ENCODE data around the gene TRAP1. TPM values are rescaled to one million over a fixed set of nuclear protein-coding genes. Genes with fewer than 3 reads are reported as not detected.

Gene TRAP1
- polyA plus RNA-seq, 1 of the 3 experiments (the other 2 are of a cell fraction), result 129 TPM

DNA sequence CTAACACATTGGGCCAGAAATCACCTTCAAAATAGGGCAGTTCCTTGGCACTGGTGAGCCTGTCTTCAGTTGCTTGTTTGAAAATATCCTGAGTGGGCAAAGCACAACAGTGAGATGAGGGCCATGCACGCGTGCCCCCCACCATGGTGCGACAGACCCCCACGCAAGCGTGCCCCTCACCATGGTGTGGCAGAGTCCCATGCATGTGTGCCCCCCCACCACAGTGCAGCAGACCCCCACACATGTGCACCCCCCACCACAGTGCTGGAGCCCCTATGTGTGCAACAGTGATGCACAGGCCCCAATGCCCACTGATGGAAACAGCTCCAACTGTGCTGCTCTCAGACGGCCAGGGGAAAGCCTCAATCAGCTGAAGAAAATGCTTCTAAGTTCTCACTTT lies 18.8 kb upstream of the TRAP1 start:
- H3K27me3 ChIP-seq (ENCODE audit: insufficient read depth), result no peaks in the 10 kb centered on the region
- no peak overlapping the region for H3K4me3 ChIP-seq (ENCODE audit: low read depth in 2 of 2, low read length in 1 of 2)
- ChIA-PET CTCF (no interaction called here), POLR2A (interaction anchor here (0.6 kb wide), 1 partner anchor 48 kb away, joined by 5 read pairs; no protein-coding TSS in a partner anchor)
- no peaks in the 10 kb centered on the region for H3K4me1 ChIP-seq (ENCODE audit: control insufficient read depth in 1 of 2, insufficient read depth in 2 of 2, low read depth in 1 of 2, low read length in 1 of 2)
- no peak overlapping the region for H3K9ac ChIP-seq
- no peaks in the 10 kb centered on the region for H3F3A ChIP-seq (replicated peaks; ENCODE audit: insufficient read depth)
- TF ChIP-seq, protein P1, sequence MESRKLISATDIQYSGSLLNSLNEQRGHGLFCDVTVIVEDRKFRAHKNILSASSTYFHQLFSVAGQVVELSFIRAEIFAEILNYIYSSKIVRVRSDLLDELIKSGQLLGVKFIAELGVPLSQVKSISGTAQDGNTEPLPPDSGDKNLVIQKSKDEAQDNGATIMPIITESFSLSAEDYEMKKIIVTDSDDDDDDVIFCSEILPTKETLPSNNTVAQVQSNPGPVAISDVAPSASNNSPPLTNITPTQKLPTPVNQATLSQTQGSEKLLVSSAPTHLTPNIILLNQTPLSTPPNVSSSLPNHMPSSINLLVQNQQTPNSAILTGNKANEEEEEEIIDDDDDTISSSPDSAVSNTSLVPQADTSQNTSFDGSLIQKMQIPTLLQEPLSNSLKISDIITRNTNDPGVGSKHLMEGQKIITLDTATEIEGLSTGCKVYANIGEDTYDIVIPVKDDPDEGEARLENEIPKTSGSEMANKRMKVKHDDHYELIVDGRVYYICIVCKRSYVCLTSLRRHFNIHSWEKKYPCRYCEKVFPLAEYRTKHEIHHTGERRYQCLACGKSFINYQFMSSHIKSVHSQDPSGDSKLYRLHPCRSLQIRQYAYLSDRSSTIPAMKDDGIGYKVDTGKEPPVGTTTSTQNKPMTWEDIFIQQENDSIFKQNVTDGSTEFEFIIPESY (IDR thresholded peaks at IDR 0.05; ENCODE audit: borderline replicate concordance, low read depth), result no peak
- TF ChIP-seq YY1 (IDR thresholded peaks at IDR 0.05; ENCODE audit: low read depth) (no peak), NFIC (IDR thresholded peaks at IDR 0.05; ENCODE audit: borderline replicate concordance) (no peak), SIN3A (IDR thresholded peaks at IDR 0.05; ENCODE audit: borderline replicate concordance, low read depth, low read length) (no peak), RCOR1 (IDR thresholded peaks at IDR 0.05; ENCODE audit: low read length) (no peak), ELF1 (IDR thresholded peaks at IDR 0.05) (no peak), GATA2 (CRISPR knock-in tag; IDR thresholded peaks at IDR 0.05) (no peak)
- TF ChIP-seq, protein P2, sequence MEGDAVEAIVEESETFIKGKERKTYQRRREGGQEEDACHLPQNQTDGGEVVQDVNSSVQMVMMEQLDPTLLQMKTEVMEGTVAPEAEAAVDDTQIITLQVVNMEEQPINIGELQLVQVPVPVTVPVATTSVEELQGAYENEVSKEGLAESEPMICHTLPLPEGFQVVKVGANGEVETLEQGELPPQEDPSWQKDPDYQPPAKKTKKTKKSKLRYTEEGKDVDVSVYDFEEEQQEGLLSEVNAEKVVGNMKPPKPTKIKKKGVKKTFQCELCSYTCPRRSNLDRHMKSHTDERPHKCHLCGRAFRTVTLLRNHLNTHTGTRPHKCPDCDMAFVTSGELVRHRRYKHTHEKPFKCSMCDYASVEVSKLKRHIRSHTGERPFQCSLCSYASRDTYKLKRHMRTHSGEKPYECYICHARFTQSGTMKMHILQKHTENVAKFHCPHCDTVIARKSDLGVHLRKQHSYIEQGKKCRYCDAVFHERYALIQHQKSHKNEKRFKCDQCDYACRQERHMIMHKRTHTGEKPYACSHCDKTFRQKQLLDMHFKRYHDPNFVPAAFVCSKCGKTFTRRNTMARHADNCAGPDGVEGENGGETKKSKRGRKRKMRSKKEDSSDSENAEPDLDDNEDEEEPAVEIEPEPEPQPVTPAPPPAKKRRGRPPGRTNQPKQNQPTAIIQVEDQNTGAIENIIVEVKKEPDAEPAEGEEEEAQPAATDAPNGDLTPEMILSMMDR (IDR thresholded peaks at IDR 0.05), result no peak
- no peaks in the 10 kb centered on the region for H4K20me1 ChIP-seq (ENCODE audit: insufficient read depth)
- no peak for DNase-seq
- H3K27ac ChIP-seq (ENCODE audit: low read depth in 2 of 2, low read length in 1 of 2), result no peak overlapping the region
- H2AFZ ChIP-seq (ENCODE audit: low read depth), result no peak overlapping the region
- peaks cover 43 to 67% of the 10 kb centered on the region in 2 experiments for H3K36me3 ChIP-seq (replicated peaks in 1 of 2; ENCODE audit: control insufficient read depth in 1 of 2, insufficient read depth in 2 of 2, low read length in 1 of 2)
- WGBS (ENCODE audit: low lambda C conversion rate), result 95% methylated on average over 6 of the region's 6 CpGs
- no peaks in the 10 kb centered on the region; the same call in 1 of the 2 replicates for H3K79me2 ChIP-seq (ENCODE audit: insufficient read depth)
- H3K4me2 ChIP-seq, result no peak overlapping the region
- no peaks in the 10 kb centered on the region for H3K9me2 ChIP-seq
- no peaks in the 10 kb centered on the region for H3K9me3 ChIP-seq

DNA sequence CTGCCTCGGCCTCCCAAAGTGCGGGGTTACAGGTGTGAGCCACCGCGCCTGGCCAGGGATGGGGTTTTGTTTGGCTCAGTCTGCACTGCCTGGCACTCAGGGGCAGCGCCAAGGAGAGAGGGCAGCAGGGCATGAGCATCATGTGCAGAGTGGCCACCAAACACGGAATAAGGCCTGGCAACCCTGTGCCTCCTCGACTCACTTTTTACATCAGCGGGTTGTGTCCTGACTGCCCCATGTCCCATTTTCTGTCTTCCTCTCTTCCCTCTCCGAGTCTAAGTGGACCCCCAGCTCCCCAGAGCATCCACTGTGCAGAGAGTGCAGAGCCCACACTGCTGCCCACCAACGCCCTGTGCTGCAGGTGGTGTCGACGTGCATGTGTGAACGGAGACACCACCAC lies 18.2 kb upstream of the TRAP1 start:
- no peak for DNase-seq
- ChIA-PET POLR2A (interaction anchor here (0.6 kb wide), 1 partner anchor 48 kb away, joined by 5 read pairs; no protein-coding TSS in a partner anchor), CTCF (no interaction called here)
- H3K9me2 ChIP-seq, result no peaks in the 10 kb centered on the region
- H4K20me1 ChIP-seq (ENCODE audit: insufficient read depth), result no peaks in the 10 kb centered on the region
- H2AFZ ChIP-seq (ENCODE audit: low read depth), result no peak overlapping the region
- peaks cover 37 to 67% of the 10 kb centered on the region in 2 experiments for H3K36me3 ChIP-seq (replicated peaks in 1 of 2; ENCODE audit: control insufficient read depth in 1 of 2, insufficient read depth in 2 of 2, low read length in 1 of 2)
- no peaks in the 10 kb centered on the region; the same call in 1 of the 2 replicates for H3K79me2 ChIP-seq (ENCODE audit: insufficient read depth)
- no peaks in the 10 kb centered on the region for H3K27me3 ChIP-seq (ENCODE audit: insufficient read depth)
- H3K27ac ChIP-seq (ENCODE audit: low read depth in 2 of 2, low read length in 1 of 2), result no peak overlapping the region
- H3K9me3 ChIP-seq, result no peaks in the 10 kb centered on the region
- no peak overlapping the region for H3K4me2 ChIP-seq
- H3F3A ChIP-seq (replicated peaks; ENCODE audit: insufficient read depth), result no peaks in the 10 kb centered on the region
- no peak overlapping the region for H3K4me3 ChIP-seq (ENCODE audit: low read depth in 2 of 2, low read length in 1 of 2)
- no peaks in the 10 kb centered on the region for H3K4me1 ChIP-seq (ENCODE audit: control insufficient read depth in 1 of 2, insufficient read depth in 2 of 2, low read depth in 1 of 2, low read length in 1 of 2)
- no peak overlapping the region for H3K9ac ChIP-seq
- WGBS (ENCODE audit: low lambda C conversion rate), result 97% methylated on average over 12 of the region's 13 CpGs
- TF ChIP-seq NRF1 (IDR thresholded peaks at IDR 0.05; ENCODE audit: low read depth, low read length) (no peak), GATA2 (CRISPR knock-in tag; IDR thresholded peaks at IDR 0.05) (no peak)
